ENCODE results near the gene LCE3B. TPM values are rescaled to one million over a fixed set of nuclear protein-coding genes. Genes with fewer than 3 reads are reported as not detected.

Gene LCE3B
- total RNA-seq, 6 experiments from 2014 or later: not detected

DNA sequence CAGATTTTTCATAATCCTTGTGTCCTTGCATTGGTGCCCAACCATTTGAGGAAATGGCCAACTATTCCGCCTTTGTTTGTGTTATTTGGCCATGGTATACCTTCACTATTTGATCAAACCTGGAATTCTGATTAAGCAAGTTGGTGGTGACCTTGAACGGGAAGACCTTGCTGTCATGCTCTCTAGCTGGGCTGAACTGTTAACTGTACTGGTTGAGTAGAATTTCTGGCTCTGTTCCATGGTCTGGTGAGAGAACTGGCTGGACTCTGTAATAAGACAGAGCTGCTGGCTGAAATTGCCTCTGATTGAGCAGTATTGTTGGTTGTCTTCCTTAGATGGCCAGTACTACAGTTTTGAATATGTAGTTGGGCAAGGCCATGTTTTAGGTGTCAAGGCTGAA lies 16.6 kb upstream of the LCE3B start:
- TF ChIP-seq, protein P1, sequence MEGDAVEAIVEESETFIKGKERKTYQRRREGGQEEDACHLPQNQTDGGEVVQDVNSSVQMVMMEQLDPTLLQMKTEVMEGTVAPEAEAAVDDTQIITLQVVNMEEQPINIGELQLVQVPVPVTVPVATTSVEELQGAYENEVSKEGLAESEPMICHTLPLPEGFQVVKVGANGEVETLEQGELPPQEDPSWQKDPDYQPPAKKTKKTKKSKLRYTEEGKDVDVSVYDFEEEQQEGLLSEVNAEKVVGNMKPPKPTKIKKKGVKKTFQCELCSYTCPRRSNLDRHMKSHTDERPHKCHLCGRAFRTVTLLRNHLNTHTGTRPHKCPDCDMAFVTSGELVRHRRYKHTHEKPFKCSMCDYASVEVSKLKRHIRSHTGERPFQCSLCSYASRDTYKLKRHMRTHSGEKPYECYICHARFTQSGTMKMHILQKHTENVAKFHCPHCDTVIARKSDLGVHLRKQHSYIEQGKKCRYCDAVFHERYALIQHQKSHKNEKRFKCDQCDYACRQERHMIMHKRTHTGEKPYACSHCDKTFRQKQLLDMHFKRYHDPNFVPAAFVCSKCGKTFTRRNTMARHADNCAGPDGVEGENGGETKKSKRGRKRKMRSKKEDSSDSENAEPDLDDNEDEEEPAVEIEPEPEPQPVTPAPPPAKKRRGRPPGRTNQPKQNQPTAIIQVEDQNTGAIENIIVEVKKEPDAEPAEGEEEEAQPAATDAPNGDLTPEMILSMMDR (IDR thresholded peaks at IDR 0.05): no peak
- no peak for TF ChIP-seq POLR2A (IDR thresholded peaks at IDR 0.05)
- DNase-seq (no peak), ATAC-seq (peak in 1 of 4 donors; percentile 96)
- Histone ChIP-seq H3K27me3 (no peaks in the 10 kb centered on the region), H3K4me1 (peaks cover 0 to 6% (median 0%) of the 10 kb centered on the region in 4 donors), H3K36me3 (no peaks in the 10 kb centered on the region), H3K27ac (no peak overlapping the region), H3K9me3 (peaks cover 0 to 7% (median 0%) of the 10 kb centered on the region in 4 donors), H3K4me3 (no peak overlapping the region)
- intact Hi-C loops (cut with DNase I): no loop called here
- WGBS (ENCODE audit: insufficient coverage, low coverage, low lambda C conversion rate, missing lambda C conversion rate): 26% methylated on average over 2 of the region's 2 CpGs

DNA sequence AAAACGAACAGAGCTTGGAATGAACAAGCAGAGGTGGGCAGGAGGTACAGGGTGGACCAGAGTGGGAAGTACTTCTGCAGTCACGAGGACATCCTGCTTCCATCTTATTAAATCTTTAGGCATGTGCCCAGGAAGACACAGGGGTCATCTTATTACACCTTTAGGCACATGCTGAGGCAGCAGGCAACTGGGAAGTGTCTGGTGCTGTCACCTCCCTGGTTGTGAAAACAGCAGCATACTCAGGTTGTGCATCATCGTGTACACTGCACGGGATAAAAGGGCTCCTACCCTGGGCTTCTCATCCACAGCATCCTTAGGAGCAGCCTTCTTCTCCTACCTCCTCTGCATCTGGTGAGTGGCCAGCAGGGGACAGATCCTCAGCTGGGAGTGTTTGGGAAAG lies 13.7 kb upstream of the LCE3B start, which contains the start of gene LCE3C:
TSS of gene LCE3C (plus strand) at position 301 of the 400 bp plus-strand sequence. CDS start 498 bp downstream, outside the sequence.
- WGBS (ENCODE audit: insufficient coverage, low coverage, low lambda C conversion rate, missing lambda C conversion rate): 22% methylated on average over 2 of the region's 4 CpGs
- no peak for DNase-seq
- no peak for TF ChIP-seq POLR2A (IDR thresholded peaks at IDR 0.05)
- TF ChIP-seq, protein P1 (IDR thresholded peaks at IDR 0.05): no peak
- H3K27me3 ChIP-seq: no peaks in the 10 kb centered on the region
- H3K36me3 ChIP-seq: no peaks in the 10 kb centered on the region
- ATAC-seq: no peak
- no peak within 1 kb of the TSS for H3K4me3 ChIP-seq
- intact Hi-C loops (cut with DNase I): no loop called here
- peaks cover 0 to 7% (median 0%) of the 10 kb centered on the region in 4 donors for H3K9me3 ChIP-seq
- no peak within 1 kb of the TSS for H3K27ac ChIP-seq
- peaks cover 0 to 6% (median 0%) of the 10 kb centered on the region in 4 donors for H3K4me1 ChIP-seq

DNA sequence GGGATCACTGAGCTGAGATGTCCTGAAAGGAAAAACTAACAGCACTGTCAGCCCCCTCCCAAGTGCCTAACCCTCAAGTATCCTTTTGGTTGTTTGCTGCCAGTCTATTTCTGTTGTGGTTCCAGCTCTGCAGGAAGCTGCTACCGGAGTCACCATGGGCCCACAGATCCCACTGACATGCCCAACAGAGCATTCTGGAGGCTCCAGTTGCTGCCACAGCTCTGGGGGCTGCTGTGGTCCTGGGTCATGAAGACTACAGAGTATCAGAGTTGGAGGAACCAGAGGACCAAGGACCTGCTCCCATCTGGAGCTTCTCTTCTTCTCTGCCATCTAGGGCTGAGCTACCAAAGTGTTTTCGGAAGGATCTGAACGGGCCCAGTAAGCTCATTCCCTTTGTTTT lies 8.4 kb downstream of the LCE3B start:
- 93% methylated on average over 3 of the region's 3 CpGs for WGBS (ENCODE audit: insufficient coverage, low coverage, low lambda C conversion rate, missing lambda C conversion rate)
- DNase-seq: no peak
- TF ChIP-seq, protein P1 (IDR thresholded peaks at IDR 0.05): no peak
- TF ChIP-seq POLR2A (IDR thresholded peaks at IDR 0.05): no peak
- Histone ChIP-seq H3K36me3 (no peaks in the 10 kb centered on the region), H3K9me3 (no peaks in the 10 kb centered on the region), H3K27me3 (no peaks in the 10 kb centered on the region), H3K27ac (no peak overlapping the region), H3K4me3 (no peak overlapping the region), H3K4me1 (no peaks in the 10 kb centered on the region)
- intact Hi-C loops (cut with DNase I): no loop called here
- ATAC-seq: no peak

DNA sequence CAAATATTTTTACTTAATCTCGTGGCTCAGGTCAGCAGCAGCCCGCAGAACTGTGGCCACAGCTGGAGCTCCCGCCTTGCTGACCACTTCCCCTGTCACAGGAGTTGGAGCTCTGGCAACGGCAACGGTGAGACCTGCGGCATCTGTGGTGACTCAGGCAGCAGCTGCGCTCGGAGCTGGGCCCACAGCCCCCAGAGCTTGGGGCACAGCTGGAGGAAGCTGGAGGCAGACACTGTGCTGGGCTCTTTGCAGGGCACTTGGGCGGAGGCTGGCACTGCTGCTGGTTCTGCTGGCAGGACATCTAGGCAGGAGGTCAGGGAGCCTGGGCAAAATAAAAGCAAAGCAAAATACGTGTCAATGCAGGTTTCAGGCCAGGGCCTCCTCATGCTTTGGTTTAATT lies 9.2 kb downstream of the LCE3B start, which contains the start of gene LCE3A:
TSS of gene LCE3A (minus strand) at position 301 of the 400 bp plus-strand sequence. CDS start at position 301, 0 bp downstream.
- Histone ChIP-seq H3K27me3 (no peaks in the 10 kb centered on the region), H3K9me3 (no peaks in the 10 kb centered on the region), H3K4me1 (no peaks in the 10 kb centered on the region), H3K27ac (no peak within 1 kb of the TSS), H3K4me3 (no peak within 1 kb of the TSS), H3K36me3 (no peaks in the 10 kb centered on the region)
- no peak for TF ChIP-seq POLR2A (IDR thresholded peaks at IDR 0.05)
- TF ChIP-seq, protein P1 (IDR thresholded peaks at IDR 0.05): no peak
- ATAC-seq (peak in 2 of 4 donors; percentile 10 to 75), DNase-seq (peak in 2 of 3 donors; percentile 53 to 65)
- WGBS (ENCODE audit: insufficient coverage, low coverage, low lambda C conversion rate, missing lambda C conversion rate): 31% methylated on average over 2 of the region's 10 CpGs
- intact Hi-C loops (cut with DNase I): no loop called here
